ENCODE results near the gene TOR3A. TPM values are rescaled to one million over a fixed set of nuclear protein-coding genes. Genes with fewer than 3 reads are reported as not detected.

Gene TOR3A
- total and polyA plus RNA-seq, 2 donors (not counting 3 experiments of a cell fraction or from before 2014, with no cell fraction given), result 14.9 to 16.7 TPM

- H3K9ac ChIP-seq (replicated peaks; ENCODE audit: extremely low read depth, insufficient read depth, low read length), result no peak overlapping the region
- peaks cover 6% of the 10 kb centered on the region for H3K4me1 ChIP-seq (ENCODE audit: control insufficient read depth, extremely low read depth, insufficient read depth, low read length)
- H3K4me3 ChIP-seq (replicated peaks in 1 of 3; ENCODE audit: insufficient read depth in 1 of 3, low read depth in 1 of 3, low read length in 3 of 3), result no peak overlapping the region
- dilution Hi-C loops (cut with MboI; ENCODE audit: extremely low pct_ligation_motif_present, low sequenced_read_pairs), result no loop called here
- intact Hi-C loops (cut with micrococcal nuclease), result no loop called here
- no TSS peak for BruUV-seq (replicated peaks)
- no peak overlapping the region for H2AFZ ChIP-seq (ENCODE audit: low read depth, low read length)
- TF ChIP-seq POLR2A (IDR thresholded peaks at IDR 0.05; ENCODE audit: low read depth, low read length) (no peak), MAX (IDR thresholded peaks at IDR 0.05; ENCODE audit: insufficient read depth, insufficient read length) (no peak), EZH2 (IDR thresholded peaks at IDR 0.05; ENCODE audit: borderline replicate concordance, low read depth, low read length, severe bottlenecking) (no peak), POLR2AphosphoS5 (IDR thresholded peaks at IDR 0.05; ENCODE audit: insufficient read depth, low read depth, low read length) (no peak), MYC (IDR thresholded peaks at IDR 0.05; ENCODE audit: low read depth, low read length) (no peak), GATA2 (IDR thresholded peaks at IDR 0.05; ENCODE audit: insufficient read depth, insufficient read length, low read depth, low read length) (no peak), CTCF (IDR thresholded peaks at IDR 0.05; ENCODE audit: extremely low read depth in 1 of 2, insufficient read depth in 1 of 2, low read depth in 1 of 2, low read length in 2 of 2) (no peak), JUN (IDR thresholded peaks at IDR 0.05; ENCODE audit: borderline replicate concordance, insufficient read depth, insufficient read length, low read depth) (no peak), FOS (IDR thresholded peaks at IDR 0.05; ENCODE audit: borderline replicate concordance, insufficient read depth, low read length) (no peak)
- no peaks in the 10 kb centered on the region for H3K79me2 ChIP-seq (ENCODE audit: control insufficient read depth, insufficient read depth, low read length)
- no peaks in the 10 kb centered on the region for H3K9me3 ChIP-seq (replicated peaks; ENCODE audit: control insufficient read depth, insufficient read depth, low read length)
- CTCF ChIA-PET, result interaction anchor here (0.8 kb wide), 2 partner anchors 12 to 119 kb away, joined by 3 to 4 read pairs; no protein-coding TSS in a partner anchor
- H3K27ac ChIP-seq (ENCODE audit: insufficient read depth, low read depth, low read length), result no peak overlapping the region
- no peaks in the 10 kb centered on the region for H3K9me1 ChIP-seq (replicated peaks; ENCODE audit: control insufficient read depth, extremely low read depth, insufficient read depth, low read length)
- no peak for DNase-seq (ENCODE audit: low read depth, low spot score)
- FAIRE-seq, result no peak
- no peaks in the 10 kb centered on the region for H4K20me1 ChIP-seq (replicated peaks; ENCODE audit: control insufficient read depth, extremely low read depth, insufficient read depth, low read length)
- H3K27me3 ChIP-seq (ENCODE audit: control insufficient read depth in 2 of 2, insufficient read depth in 2 of 2, low read length in 2 of 2), result no peaks in the 10 kb centered on the region
- no peak overlapping the region for H3K4me2 ChIP-seq (ENCODE audit: insufficient read depth, low read length)
- POLR2A ChIA-PET, result interaction anchor here (1.3 kb wide), 1 partner anchor 8 kb away, joined by 3 read pairs; no protein-coding TSS in a partner anchor
- H3K36me3 ChIP-seq (ENCODE audit: control insufficient read depth in 2 of 2, extremely low read depth in 1 of 2, insufficient read depth in 2 of 2, low read length in 2 of 2), result peaks cover 38 to 44% of the 10 kb centered on the region in 2 experiments
These were observed 9.1 kb downstream of the TOR3A start for GRCh38 chr1:179090923-179091322.
